ENCODE measurements around the gene MTCL3.

- TF ChIP-seq CTCF (IDR thresholded peaks at IDR 0.05) (no peak), POLR2A (IDR thresholded peaks at IDR 0.05; ENCODE audit: low read depth) (no peak), EP300 (IDR thresholded peaks at IDR 0.05) (no peak)
Observed at GRCh38 chr6:127468936-127469335, 50.2 kb downstream of the MTCL3 start.

Measured in esophagus muscularis mucosa (tissue), 4 donors.